ENCODE data around the gene GPR152. TPM values are rescaled to one million over a fixed set of nuclear protein-coding genes. Genes with fewer than 3 reads are reported as not detected.
"Not testable (repeated sequence)": the region's sequence is repeated elsewhere in the genome, so short reads cannot be mapped to it uniquely, and the experiment has no call there.

GPR152 gene
- total RNA-seq, 1 donor from 2014 or later, result not detected

DNA sequence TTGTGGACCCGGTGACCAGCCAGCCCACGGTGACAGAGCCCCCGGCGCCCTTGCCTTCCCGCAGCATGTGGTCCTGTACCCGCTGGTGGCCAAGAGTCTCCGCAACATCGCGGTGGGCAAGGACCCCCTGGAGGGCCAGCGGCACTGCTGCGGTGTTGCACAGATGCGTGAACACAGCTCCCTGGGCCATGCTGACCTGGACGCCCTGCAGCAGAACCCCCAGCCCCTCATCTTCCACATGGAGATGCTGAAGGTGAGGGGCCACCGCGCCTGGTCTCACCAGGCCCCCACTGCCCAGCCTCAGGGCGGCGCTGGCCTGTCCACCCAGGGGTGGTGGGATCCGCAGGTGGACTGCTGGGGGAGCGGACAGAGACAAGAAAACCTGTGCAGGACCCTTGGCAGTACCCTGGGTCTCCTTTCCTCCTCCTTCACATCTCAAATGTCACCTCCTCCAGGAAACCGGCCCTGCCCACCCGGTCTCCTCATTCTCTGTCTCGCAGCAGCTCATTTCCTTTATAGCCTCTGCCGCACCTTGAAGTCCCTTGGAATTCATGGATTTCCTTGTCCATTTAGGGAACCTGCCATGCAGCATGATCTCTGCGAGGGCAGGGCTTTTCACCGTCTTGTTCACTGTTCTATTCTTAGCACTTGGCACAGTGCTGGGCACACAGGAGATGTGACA, 36.8 kb upstream of the GPR152 start:
- Mint-ChIP-seq H3K9me3 (ENCODE audit: unreplicated experiment) (no peaks in the 10 kb centered on the region), H3K27ac (ENCODE audit: unreplicated experiment) (no peak overlapping the region), H3K36me3 (ENCODE audit: low read depth, unreplicated experiment) (peaks cover 27% of the 10 kb centered on the region), H3K4me1 (ENCODE audit: unreplicated experiment) (peaks cover 9% of the 10 kb centered on the region), H3K27me3 (ENCODE audit: unreplicated experiment) (peaks cover 12% of the 10 kb centered on the region), H3K4me3 (ENCODE audit: unreplicated experiment) (peak overlapping the region; percentile 12)
- no peak for TF ChIP-seq CTCF (IDR thresholded peaks at IDR 0.05; ENCODE audit: unreplicated experiment)
- no peak for DNase-seq (ENCODE audit: low spot score)

- peak overlapping the region; percentile 26 for H3K4me3 Mint-ChIP-seq (ENCODE audit: unreplicated experiment)
- no peak for TF ChIP-seq CTCF (IDR thresholded peaks at IDR 0.05; ENCODE audit: unreplicated experiment)
- H3K36me3 Mint-ChIP-seq (ENCODE audit: low read depth, unreplicated experiment), result peaks cover 29% of the 10 kb centered on the region
- peaks cover 16% of the 10 kb centered on the region for H3K4me1 Mint-ChIP-seq (ENCODE audit: unreplicated experiment)
- DNase-seq (ENCODE audit: low spot score), result no peak
- H3K27ac Mint-ChIP-seq (ENCODE audit: unreplicated experiment), result peak overlapping the region; percentile 43
- no peaks in the 10 kb centered on the region for H3K9me3 Mint-ChIP-seq (ENCODE audit: unreplicated experiment)
- peaks cover 16% of the 10 kb centered on the region for H3K27me3 Mint-ChIP-seq (ENCODE audit: unreplicated experiment)
Measured at GRCh38 chr11:67486481-67487195, 34.1 kb upstream of the GPR152 start.

- not testable (repeated sequence) for H3K9me3 Mint-ChIP-seq (ENCODE audit: unreplicated experiment); DNase-seq (ENCODE audit: low spot score)
- Mint-ChIP-seq H3K27ac (ENCODE audit: unreplicated experiment) (peak overlapping the region; percentile 43), H3K36me3 (ENCODE audit: low read depth, unreplicated experiment) (peaks cover 29% of the 10 kb centered on the region), H3K27me3 (ENCODE audit: unreplicated experiment) (peaks cover 16% of the 10 kb centered on the region), H3K4me3 (ENCODE audit: unreplicated experiment) (peak overlapping the region; percentile 26), H3K4me1 (ENCODE audit: unreplicated experiment) (peaks cover 16% of the 10 kb centered on the region)
Measured at GRCh38 chr11:67485873-67486361, 33.4 kb upstream of the GPR152 start.

GRCh38 chr11:67484847-67485311, 32.4 kb upstream of the GPR152 start:
- H3K4me3 Mint-ChIP-seq (ENCODE audit: unreplicated experiment), result peak overlapping the region; percentile 53
- H3K4me1 Mint-ChIP-seq (ENCODE audit: unreplicated experiment), result peaks cover 16% of the 10 kb centered on the region
- TF ChIP-seq CTCF (IDR thresholded peaks at IDR 0.05; ENCODE audit: unreplicated experiment), result no peak
- no peaks in the 10 kb centered on the region for H3K9me3 Mint-ChIP-seq (ENCODE audit: unreplicated experiment)
- no peak for DNase-seq (ENCODE audit: low spot score)
- no peak overlapping the region for H3K27ac Mint-ChIP-seq (ENCODE audit: unreplicated experiment)
- peaks cover 29% of the 10 kb centered on the region for H3K36me3 Mint-ChIP-seq (ENCODE audit: low read depth, unreplicated experiment)
- peaks cover 16% of the 10 kb centered on the region for H3K27me3 Mint-ChIP-seq (ENCODE audit: unreplicated experiment)

GRCh38 chr11:67483831-67484665, 31.5 kb upstream of the GPR152 start:
- H3K4me1 Mint-ChIP-seq (ENCODE audit: unreplicated experiment), result peaks cover 16% of the 10 kb centered on the region
- H3K27ac Mint-ChIP-seq (ENCODE audit: unreplicated experiment), result no peak overlapping the region
- H3K27me3 Mint-ChIP-seq (ENCODE audit: unreplicated experiment), result peaks cover 14% of the 10 kb centered on the region
- H3K9me3 Mint-ChIP-seq (ENCODE audit: unreplicated experiment), result no peaks in the 10 kb centered on the region
- TF ChIP-seq CTCF (IDR thresholded peaks at IDR 0.05; ENCODE audit: unreplicated experiment), result no peak
- no peak for DNase-seq (ENCODE audit: low spot score)
- H3K4me3 Mint-ChIP-seq (ENCODE audit: unreplicated experiment), result peak overlapping the region; percentile 60
- H3K36me3 Mint-ChIP-seq (ENCODE audit: low read depth, unreplicated experiment), result peaks cover 24% of the 10 kb centered on the region
